ENCODE measurements around the gene PHLDB1.

DNA sequence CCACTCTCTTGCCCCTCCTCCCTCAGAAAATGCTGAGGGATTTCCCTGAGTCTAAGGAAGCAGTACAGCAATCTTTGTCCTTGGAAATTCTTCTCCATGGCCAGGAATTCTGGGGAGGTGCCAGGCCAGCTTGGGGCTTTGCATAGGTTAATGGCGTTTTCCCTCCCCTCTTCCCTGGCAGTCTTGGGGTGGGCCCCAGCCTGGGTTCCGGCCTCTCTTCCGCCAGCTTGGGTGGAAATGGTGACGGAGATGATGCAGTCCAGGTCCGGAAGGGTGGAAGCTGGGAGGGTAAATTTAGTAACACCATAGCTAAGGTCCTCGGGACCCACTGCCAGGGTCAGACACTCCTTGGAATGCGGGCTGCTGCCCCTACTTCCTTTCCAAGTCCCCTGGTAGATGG is 5.0 kb downstream of the PHLDB1 start:
- TF ChIP-seq, protein P1, sequence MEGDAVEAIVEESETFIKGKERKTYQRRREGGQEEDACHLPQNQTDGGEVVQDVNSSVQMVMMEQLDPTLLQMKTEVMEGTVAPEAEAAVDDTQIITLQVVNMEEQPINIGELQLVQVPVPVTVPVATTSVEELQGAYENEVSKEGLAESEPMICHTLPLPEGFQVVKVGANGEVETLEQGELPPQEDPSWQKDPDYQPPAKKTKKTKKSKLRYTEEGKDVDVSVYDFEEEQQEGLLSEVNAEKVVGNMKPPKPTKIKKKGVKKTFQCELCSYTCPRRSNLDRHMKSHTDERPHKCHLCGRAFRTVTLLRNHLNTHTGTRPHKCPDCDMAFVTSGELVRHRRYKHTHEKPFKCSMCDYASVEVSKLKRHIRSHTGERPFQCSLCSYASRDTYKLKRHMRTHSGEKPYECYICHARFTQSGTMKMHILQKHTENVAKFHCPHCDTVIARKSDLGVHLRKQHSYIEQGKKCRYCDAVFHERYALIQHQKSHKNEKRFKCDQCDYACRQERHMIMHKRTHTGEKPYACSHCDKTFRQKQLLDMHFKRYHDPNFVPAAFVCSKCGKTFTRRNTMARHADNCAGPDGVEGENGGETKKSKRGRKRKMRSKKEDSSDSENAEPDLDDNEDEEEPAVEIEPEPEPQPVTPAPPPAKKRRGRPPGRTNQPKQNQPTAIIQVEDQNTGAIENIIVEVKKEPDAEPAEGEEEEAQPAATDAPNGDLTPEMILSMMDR (IDR thresholded peaks at IDR 0.05) = no peak
- TF ChIP-seq POLR2A (IDR thresholded peaks at IDR 0.05) = no peak

Measured in lower leg skin (tissue), 3 donors.